ENCODE results near the gene OGG1. TPM values are rescaled to one million over a fixed set of nuclear protein-coding genes. Genes with fewer than 3 reads are reported as not detected.

OGG1 gene
- total RNA-seq, 3 donors from 2014 or later (not counting 1 experiment from before 2014, with no cell fraction given) = 33.4 to 52.1 (median 34.7) TPM

GRCh38 chr3:9704347-9705322 is 45.1 kb upstream of the OGG1 start:
- TF ChIP-seq, protein P1, sequence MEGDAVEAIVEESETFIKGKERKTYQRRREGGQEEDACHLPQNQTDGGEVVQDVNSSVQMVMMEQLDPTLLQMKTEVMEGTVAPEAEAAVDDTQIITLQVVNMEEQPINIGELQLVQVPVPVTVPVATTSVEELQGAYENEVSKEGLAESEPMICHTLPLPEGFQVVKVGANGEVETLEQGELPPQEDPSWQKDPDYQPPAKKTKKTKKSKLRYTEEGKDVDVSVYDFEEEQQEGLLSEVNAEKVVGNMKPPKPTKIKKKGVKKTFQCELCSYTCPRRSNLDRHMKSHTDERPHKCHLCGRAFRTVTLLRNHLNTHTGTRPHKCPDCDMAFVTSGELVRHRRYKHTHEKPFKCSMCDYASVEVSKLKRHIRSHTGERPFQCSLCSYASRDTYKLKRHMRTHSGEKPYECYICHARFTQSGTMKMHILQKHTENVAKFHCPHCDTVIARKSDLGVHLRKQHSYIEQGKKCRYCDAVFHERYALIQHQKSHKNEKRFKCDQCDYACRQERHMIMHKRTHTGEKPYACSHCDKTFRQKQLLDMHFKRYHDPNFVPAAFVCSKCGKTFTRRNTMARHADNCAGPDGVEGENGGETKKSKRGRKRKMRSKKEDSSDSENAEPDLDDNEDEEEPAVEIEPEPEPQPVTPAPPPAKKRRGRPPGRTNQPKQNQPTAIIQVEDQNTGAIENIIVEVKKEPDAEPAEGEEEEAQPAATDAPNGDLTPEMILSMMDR (IDR thresholded peaks at IDR 0.05) = no peak
- Mint-ChIP-seq H3K4me3 (peak overlapping the region; percentile 60), H3K9me3 (no peaks in the 10 kb centered on the region), H3K27ac (no peak overlapping the region), H3K4me1 (peaks cover 0 to 14% of the 10 kb centered on the region in 2 donors), H3K36me3 (no peaks in the 10 kb centered on the region), H3K27me3 (ENCODE audit: low read depth in 2 of 2) (peaks cover 11 to 18% of the 10 kb centered on the region in 2 donors)
- Histone ChIP-seq H3K27me3 (ENCODE audit: control insufficient read depth, insufficient read depth, low read length) (peaks cover 13% of the 10 kb centered on the region), H3K9me3 (ENCODE audit: control insufficient read depth, insufficient read depth, low read length) (no peaks in the 10 kb centered on the region), H3K27ac (ENCODE audit: low read length) (no peak overlapping the region), H3K4me1 (ENCODE audit: control insufficient read depth, insufficient read depth, low read length) (peaks cover 14% of the 10 kb centered on the region), H3K36me3 (ENCODE audit: control insufficient read depth, insufficient read depth, low read length) (peaks cover 17% of the 10 kb centered on the region), H3K4me3 (ENCODE audit: low read length) (no peak overlapping the region)
- 4% methylated on average over 62 of the region's 62 CpGs for WGBS (ENCODE audit: insufficient coverage)
- peak; percentile 43 to 58 (median 55) for ATAC-seq
- peak in 1 of 2 donors; percentile 33 for DNase-seq
- intact Hi-C loops (cut with micrococcal nuclease) = no loop called here

- Mint-ChIP-seq H3K36me3 (no peaks in the 10 kb centered on the region), H3K4me1 (peaks cover 0 to under 1% of the 10 kb centered on the region in 2 donors), H3K27me3 (ENCODE audit: low read depth in 2 of 2) (peaks cover 11 to 14% of the 10 kb centered on the region in 2 donors), H3K4me3 (no peak overlapping the region), H3K9me3 (no peaks in the 10 kb centered on the region), H3K27ac (no peak overlapping the region)
- TF ChIP-seq, protein P1 (IDR thresholded peaks at IDR 0.05) = no peak
- intact Hi-C loops (cut with micrococcal nuclease) = no loop called here
- H3K27me3 ChIP-seq (ENCODE audit: control insufficient read depth, insufficient read depth, low read length) = no peaks in the 10 kb centered on the region
- no peak overlapping the region for H3K27ac ChIP-seq (ENCODE audit: low read length)
- 89% methylated on average over 3 of the region's 3 CpGs for WGBS (ENCODE audit: insufficient coverage)
- H3K9me3 ChIP-seq (ENCODE audit: control insufficient read depth, insufficient read depth, low read length) = no peaks in the 10 kb centered on the region
- H3K4me3 ChIP-seq (ENCODE audit: low read length) = no peak overlapping the region
- no peaks in the 10 kb centered on the region for H3K36me3 ChIP-seq (ENCODE audit: control insufficient read depth, insufficient read depth, low read length)
- no peaks in the 10 kb centered on the region for H3K4me1 ChIP-seq (ENCODE audit: control insufficient read depth, insufficient read depth, low read length)
- peak in 1 of 3 donors; percentile 2 for ATAC-seq
- no peak for DNase-seq
Observed at GRCh38 chr3:9710174-9710739, 39.5 kb upstream of the OGG1 start.

- intact Hi-C loops (cut with micrococcal nuclease) = no loop called here
- H3K9me3 ChIP-seq (ENCODE audit: control insufficient read depth, insufficient read depth, low read length) = no peaks in the 10 kb centered on the region
- Mint-ChIP-seq H3K4me1 (peaks cover 0 to 4% of the 10 kb centered on the region in 2 donors), H3K27me3 (ENCODE audit: low read depth in 2 of 2) (peaks cover 0 to 6% of the 10 kb centered on the region in 2 donors), H3K4me3 (no peak overlapping the region), H3K27ac (no peak overlapping the region), H3K36me3 (no peaks in the 10 kb centered on the region), H3K9me3 (no peaks in the 10 kb centered on the region)
- no peak for ATAC-seq
- H3K36me3 ChIP-seq (ENCODE audit: control insufficient read depth, insufficient read depth, low read length) = no peaks in the 10 kb centered on the region
- DNase-seq = no peak
- no peak overlapping the region for H3K4me3 ChIP-seq (ENCODE audit: low read length)
- H3K27me3 ChIP-seq (ENCODE audit: control insufficient read depth, insufficient read depth, low read length) = no peaks in the 10 kb centered on the region
- no peaks in the 10 kb centered on the region for H3K4me1 ChIP-seq (ENCODE audit: control insufficient read depth, insufficient read depth, low read length)
- 63% methylated on average over 2 of the region's 2 CpGs for WGBS (ENCODE audit: insufficient coverage)
- TF ChIP-seq, protein P1 (IDR thresholded peaks at IDR 0.05) = no peak
- H3K27ac ChIP-seq (ENCODE audit: low read length) = no peak overlapping the region
Observed at GRCh38 chr3:9712415-9712814, 37.3 kb upstream of the OGG1 start.
